GM21515 (cell line): ENCODE results near the gene LHFPL3.
"Not testable (repeated sequence)": the region's sequence is repeated elsewhere in the genome, so short reads cannot be mapped to it uniquely, and the experiment has no call there.

Experiments
- ATAC-seq: cut with Tn5 transposase; IDR thresholded peaks from one replicate; pipeline ENCODE4 v1.9.1; 2021; ENCODE audit not compliant: unreplicated experiment

LHFPL3 gene

GRCh38 chr7:104928721-104929400 lies 600.5 kb downstream of the LHFPL3 start:
- ATAC-seq, result no peak

DNA sequence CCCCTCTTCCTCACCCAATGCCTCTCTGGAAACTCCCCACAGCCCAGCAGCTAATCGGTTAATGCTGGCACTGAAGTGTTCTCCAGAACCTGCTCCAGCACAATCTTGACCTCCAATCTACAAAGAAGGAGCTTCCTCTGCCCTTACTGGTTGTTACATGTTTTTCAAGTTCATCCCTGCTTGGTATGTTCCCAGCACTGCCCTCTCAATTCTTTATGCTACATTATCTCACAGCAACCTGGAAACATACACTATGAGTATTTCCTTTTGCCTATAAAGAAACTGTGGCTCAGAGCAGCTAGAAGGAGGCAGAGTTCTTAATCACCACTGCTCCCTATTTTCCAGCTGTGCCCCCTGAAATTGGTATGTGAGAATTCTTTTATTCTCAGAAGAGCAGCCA lies 601.5 kb downstream of the LHFPL3 start:
- ATAC-seq, result no peak

GRCh38 chr7:104931181-104931781 lies 602.9 kb downstream of the LHFPL3 start:
- ATAC-seq, result no peak

GRCh38 chr7:104933022-104933421 lies 604.6 kb downstream of the LHFPL3 start:
- ATAC-seq, result no peak

DNA sequence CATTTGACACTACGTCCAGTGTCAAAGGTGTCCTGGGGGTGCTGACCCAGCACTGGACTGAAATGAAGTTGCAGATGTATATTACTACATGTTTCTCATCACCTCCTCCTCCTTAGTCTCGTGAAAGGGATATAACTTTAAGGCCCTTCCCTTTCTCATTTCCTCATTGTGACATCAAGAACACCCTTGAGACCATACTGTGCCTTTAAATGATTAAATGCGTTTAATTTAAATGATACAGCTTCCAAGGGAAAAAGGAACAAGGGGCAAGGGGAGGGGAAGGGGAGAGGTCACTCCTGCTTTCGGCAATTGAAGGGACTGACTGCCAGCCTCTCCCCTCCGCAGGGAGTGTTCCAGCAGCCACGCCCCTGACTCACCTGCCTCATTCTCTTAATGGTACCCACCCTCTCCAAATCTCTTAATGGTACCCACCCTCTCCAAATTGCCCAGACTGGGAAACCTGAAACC lies 605.2 kb downstream of the LHFPL3 start:
- no peak for ATAC-seq

DNA sequence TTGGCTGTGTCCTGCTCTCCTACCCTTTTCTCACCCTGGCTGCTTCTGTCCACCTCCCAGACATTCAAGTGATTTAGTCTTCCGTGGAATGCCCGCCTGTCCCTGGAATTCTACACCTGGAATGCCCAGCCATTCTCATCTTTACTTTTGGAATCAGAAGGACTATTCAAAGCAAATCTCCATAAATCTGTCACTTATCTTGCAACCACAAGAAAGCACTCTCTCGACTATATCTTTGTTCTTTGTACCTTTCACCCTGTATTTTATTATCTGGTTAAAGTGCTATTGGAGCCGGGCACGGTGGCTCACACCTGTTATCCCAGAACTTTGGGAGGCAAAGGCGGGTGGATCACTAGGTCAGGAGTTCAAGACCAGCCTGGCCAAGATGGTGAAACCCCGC lies 606.3 kb downstream of the LHFPL3 start:
- no peak for ATAC-seq

GRCh38 chr7:104935276-104935675 lies 606.9 kb downstream of the LHFPL3 start:
- no peak for ATAC-seq

GRCh38 chr7:104936546-104936945 lies 608.1 kb downstream of the LHFPL3 start:
- ATAC-seq, result no peak

- not testable (repeated sequence) for ATAC-seq
These were observed 609.1 kb downstream of the LHFPL3 start for GRCh38 chr7:104937489-104937888.

- no peak for ATAC-seq
These were observed 610.5 kb downstream of the LHFPL3 start for GRCh38 chr7:104938741-104939390.

GRCh38 chr7:104940023-104940710 lies 611.8 kb downstream of the LHFPL3 start:
- ATAC-seq, result no peak

GRCh38 chr7:104943502-104944343 lies 615.3 kb downstream of the LHFPL3 start:
- peak; percentile 38 for ATAC-seq

DNA sequence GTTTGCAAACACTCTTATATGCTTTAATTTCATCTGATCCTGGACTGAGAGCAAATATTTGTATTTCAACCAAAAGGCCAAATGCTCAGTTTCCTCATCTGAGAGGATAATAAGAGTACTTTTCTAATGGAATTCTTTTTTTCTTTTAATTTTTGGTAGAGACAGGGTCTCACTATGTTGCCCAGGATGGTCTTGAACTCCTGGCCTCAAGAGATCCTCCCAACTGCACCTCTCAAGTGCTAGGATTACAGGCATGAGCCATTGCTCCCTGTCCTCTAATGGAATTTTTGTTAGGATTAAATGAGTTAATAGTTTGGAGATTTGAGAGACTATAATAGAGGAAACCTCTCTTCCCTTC lies 617.2 kb downstream of the LHFPL3 start:
- ATAC-seq, result no peak

GRCh38 chr7:104946338-104946737 lies 617.9 kb downstream of the LHFPL3 start:
- no peak for ATAC-seq

DNA sequence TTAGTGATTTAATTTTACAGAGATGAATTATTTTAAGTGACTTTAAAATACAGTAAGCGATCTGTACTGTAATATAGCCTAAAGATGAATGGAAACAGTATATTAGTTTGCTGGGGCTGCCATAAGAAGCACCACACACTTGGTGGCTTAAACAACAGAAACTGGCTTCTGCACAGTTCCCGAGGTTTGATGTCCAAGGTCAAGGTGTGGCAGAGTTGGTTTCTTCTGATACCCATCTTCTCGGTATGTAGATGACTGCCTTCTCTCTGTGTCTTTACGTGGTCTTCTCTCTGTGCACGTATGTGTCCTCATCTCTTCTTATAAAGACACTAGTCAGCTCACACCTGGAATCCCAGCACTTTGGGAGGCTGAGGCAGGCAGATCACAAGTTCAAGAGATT lies 621.6 kb downstream of the LHFPL3 start:
- no peak for ATAC-seq

DNA sequence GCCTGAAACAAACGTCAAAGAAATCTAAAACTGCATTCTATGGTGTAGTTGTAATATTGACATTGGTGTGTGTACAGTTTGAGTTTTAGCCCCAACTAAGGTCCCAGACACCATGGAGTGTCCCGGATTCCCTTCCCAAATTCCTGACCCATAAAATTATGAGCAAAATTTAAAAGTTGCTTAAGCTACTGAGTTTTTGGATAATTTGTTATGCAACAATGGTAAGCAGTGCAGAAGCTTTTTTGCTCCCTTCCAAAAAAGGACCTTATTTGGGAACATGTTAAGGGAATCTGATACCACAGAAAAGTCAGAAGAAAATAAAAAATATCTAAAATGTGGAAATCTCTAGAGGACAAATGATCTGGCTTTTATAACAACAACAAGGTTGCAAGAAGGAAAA lies 622.4 kb downstream of the LHFPL3 start:
- ATAC-seq, result no peak

DNA sequence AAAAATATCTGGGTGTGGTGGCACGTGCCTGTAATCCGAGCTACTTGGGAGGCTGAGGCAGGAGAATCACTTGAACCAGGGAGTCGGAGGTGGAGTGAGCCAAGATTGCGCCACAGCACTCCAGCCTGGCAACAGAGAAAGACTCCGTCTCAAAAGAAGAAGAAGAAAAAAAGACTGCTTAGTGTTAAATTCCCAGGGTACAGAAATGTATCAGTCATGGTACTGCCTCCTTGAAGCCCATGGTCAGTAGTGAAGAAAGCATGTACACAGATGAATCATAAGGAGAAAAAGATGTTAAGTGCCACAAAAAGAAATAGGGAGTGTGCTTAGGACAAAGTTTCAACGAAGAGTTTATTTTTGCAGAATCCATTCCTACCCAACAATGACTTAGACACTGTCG lies 623.1 kb downstream of the LHFPL3 start:
- no peak for ATAC-seq

DNA sequence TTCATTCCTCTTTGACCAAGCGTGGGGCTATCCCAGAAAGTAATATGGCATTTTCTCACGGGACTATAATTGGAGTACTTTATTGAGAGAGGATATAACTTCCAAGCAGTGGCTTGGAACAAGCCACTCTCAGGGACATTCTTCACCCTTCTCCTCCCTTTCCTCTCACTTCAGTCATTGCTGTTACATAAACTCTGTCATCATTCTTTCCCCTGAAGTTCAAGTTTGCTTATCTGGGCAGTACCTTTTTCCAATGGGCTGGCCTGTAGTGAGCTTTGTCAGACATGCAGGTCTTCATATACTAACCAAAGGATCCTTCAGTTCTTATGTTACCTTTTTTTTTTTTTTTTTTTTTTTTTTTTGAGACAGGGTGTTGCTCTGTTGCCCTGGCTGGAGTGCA lies 626.9 kb downstream of the LHFPL3 start:
- no peak for ATAC-seq
